ENCODE results near the gene MMP1. TPM values are rescaled to one million over a fixed set of nuclear protein-coding genes. Genes with fewer than 3 reads are reported as not detected.

The MMP1 gene
- total RNA-seq, 1 experiment from 2014 or later, result 0.15 TPM

DNA sequence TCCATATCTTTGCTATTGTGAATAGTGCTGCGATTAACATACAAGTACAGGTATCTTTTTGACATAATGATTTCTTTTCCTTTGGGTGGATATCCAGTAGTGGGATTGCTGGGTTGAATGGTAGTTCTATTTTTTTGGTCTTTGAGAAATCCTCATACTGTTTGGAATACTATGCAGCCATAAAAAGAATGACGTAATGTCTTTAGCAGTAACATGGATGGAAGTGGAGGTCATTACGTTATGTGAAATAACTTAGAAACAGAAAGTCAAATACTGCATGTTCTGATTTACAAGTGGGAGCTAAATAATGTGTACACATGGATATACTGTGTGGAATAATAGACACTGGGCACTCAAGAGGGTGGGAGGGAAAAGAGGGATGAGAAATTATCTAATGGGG, 13.6 kb downstream of the MMP1 start:
- no peak for ATAC-seq
- no peak for TF ChIP-seq SIN3A (IDR thresholded peaks at IDR 0.05; ENCODE audit: borderline replicate concordance, insufficient read depth, low read depth, low read length)
- no peak for TF ChIP-seq TCF7L2 (IDR thresholded peaks at IDR 0.05; ENCODE audit: low read depth, low read length)
- no peak for TF ChIP-seq REST (IDR thresholded peaks at IDR 0.05; ENCODE audit: insufficient read depth in 1 of 2, low read depth in 2 of 2, low read length in 1 of 2)
- no peak for TF ChIP-seq POLR2AphosphoS5 (IDR thresholded peaks at IDR 0.05; ENCODE audit: low read depth, low read length)
- TF ChIP-seq, protein P1, sequence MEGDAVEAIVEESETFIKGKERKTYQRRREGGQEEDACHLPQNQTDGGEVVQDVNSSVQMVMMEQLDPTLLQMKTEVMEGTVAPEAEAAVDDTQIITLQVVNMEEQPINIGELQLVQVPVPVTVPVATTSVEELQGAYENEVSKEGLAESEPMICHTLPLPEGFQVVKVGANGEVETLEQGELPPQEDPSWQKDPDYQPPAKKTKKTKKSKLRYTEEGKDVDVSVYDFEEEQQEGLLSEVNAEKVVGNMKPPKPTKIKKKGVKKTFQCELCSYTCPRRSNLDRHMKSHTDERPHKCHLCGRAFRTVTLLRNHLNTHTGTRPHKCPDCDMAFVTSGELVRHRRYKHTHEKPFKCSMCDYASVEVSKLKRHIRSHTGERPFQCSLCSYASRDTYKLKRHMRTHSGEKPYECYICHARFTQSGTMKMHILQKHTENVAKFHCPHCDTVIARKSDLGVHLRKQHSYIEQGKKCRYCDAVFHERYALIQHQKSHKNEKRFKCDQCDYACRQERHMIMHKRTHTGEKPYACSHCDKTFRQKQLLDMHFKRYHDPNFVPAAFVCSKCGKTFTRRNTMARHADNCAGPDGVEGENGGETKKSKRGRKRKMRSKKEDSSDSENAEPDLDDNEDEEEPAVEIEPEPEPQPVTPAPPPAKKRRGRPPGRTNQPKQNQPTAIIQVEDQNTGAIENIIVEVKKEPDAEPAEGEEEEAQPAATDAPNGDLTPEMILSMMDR (IDR thresholded peaks at IDR 0.05), result no peak
- intact Hi-C loops (cut with micrococcal nuclease; ENCODE audit: unreplicated experiment), result no loop called here
- Histone ChIP-seq H3K4me1 (ENCODE audit: control insufficient read depth, insufficient read depth, low read length) (peaks cover 7% of the 10 kb centered on the region), H3K27ac (ENCODE audit: low read length) (no peak overlapping the region), H3K36me3 (ENCODE audit: control insufficient read depth, insufficient read depth, low read length) (no peaks in the 10 kb centered on the region), H3K27me3 (ENCODE audit: control insufficient read depth, insufficient read depth, low read length) (no peaks in the 10 kb centered on the region; the same call in 1 of the 2 replicates), H3K4me3 (ENCODE audit: low read depth in 2 of 2, low read length in 2 of 2) (no peak overlapping the region), H3K9me3 (ENCODE audit: control insufficient read depth, insufficient read depth, low read depth, low read length) (no peaks in the 10 kb centered on the region)
- CTCF ChIA-PET, result no interaction called here
- DNase-seq (ENCODE audit: low read depth, low spot score), result no peak
- POLR2A ChIA-PET, result no interaction called here
- no TSS peak for BruUV-seq (replicated peaks)
- in situ Hi-C loops (cut with HindIII; ENCODE audit: low pct_unique_long_range_greater_than_20kb, low sequenced_read_pairs), result no loop called here

GRCh38 chr11:102783720-102784119, 14.2 kb downstream of the MMP1 start:
- Histone ChIP-seq H3K27me3 (ENCODE audit: control insufficient read depth, insufficient read depth, low read length) (no peaks in the 10 kb centered on the region; the same call in 1 of the 2 replicates), H3K4me1 (ENCODE audit: control insufficient read depth, insufficient read depth, low read length) (peaks cover 7% of the 10 kb centered on the region), H3K9me3 (ENCODE audit: control insufficient read depth, insufficient read depth, low read depth, low read length) (no peaks in the 10 kb centered on the region), H3K27ac (ENCODE audit: low read length) (no peak overlapping the region), H3K4me3 (ENCODE audit: low read depth in 2 of 2, low read length in 2 of 2) (no peak overlapping the region), H3K36me3 (ENCODE audit: control insufficient read depth, insufficient read depth, low read length) (no peaks in the 10 kb centered on the region)
- CTCF ChIA-PET, result interaction anchor here (0.6 kb wide), 1 partner anchor 110 kb away, joined by 9 read pairs; no protein-coding TSS in a partner anchor
- in situ Hi-C loops (cut with HindIII; ENCODE audit: low pct_unique_long_range_greater_than_20kb, low sequenced_read_pairs) (no loop called here), intact Hi-C loops (cut with micrococcal nuclease; ENCODE audit: unreplicated experiment) (no loop called here)
- TF ChIP-seq SIN3A (IDR thresholded peaks at IDR 0.05; ENCODE audit: borderline replicate concordance, insufficient read depth, low read depth, low read length) (no peak), POLR2AphosphoS5 (IDR thresholded peaks at IDR 0.05; ENCODE audit: low read depth, low read length) (no peak), TCF7L2 (IDR thresholded peaks at IDR 0.05; ENCODE audit: low read depth, low read length) (0 out of 2 replicates have a peak, but pooled peaks have one; percentile 17)
- POLR2A ChIA-PET, result no interaction called here
- DNase-seq (ENCODE audit: low read depth, low spot score), result no peak
- ATAC-seq, result peak; percentile 47
- BruUV-seq (replicated peaks), result no TSS peak

GRCh38 chr11:102783016-102783415, 14.9 kb downstream of the MMP1 start:
- Histone ChIP-seq H3K36me3 (ENCODE audit: control insufficient read depth, insufficient read depth, low read length) (no peaks in the 10 kb centered on the region), H3K4me1 (ENCODE audit: control insufficient read depth, insufficient read depth, low read length) (peaks cover 7% of the 10 kb centered on the region), H3K27ac (ENCODE audit: low read length) (no peak overlapping the region), H3K9me3 (ENCODE audit: control insufficient read depth, insufficient read depth, low read depth, low read length) (no peaks in the 10 kb centered on the region), H3K4me3 (ENCODE audit: low read depth in 2 of 2, low read length in 2 of 2) (no peak overlapping the region), H3K27me3 (ENCODE audit: control insufficient read depth, insufficient read depth, low read length) (no peaks in the 10 kb centered on the region; the same call in 1 of the 2 replicates)
- ChIA-PET POLR2A (no interaction called here), CTCF (no interaction called here)
- intact Hi-C loops (cut with micrococcal nuclease; ENCODE audit: unreplicated experiment), result no loop called here
- in situ Hi-C loops (cut with HindIII; ENCODE audit: low pct_unique_long_range_greater_than_20kb, low sequenced_read_pairs), result no loop called here
- ATAC-seq (no peak), DNase-seq (ENCODE audit: low read depth, low spot score) (no peak)
- BruUV-seq (replicated peaks), result no TSS peak
- TF ChIP-seq, protein P1 (IDR thresholded peaks at IDR 0.05), result no peak
- TF ChIP-seq REST (IDR thresholded peaks at IDR 0.05; ENCODE audit: insufficient read depth in 1 of 2, low read depth in 2 of 2, low read length in 1 of 2) (no peak), POLR2AphosphoS5 (IDR thresholded peaks at IDR 0.05; ENCODE audit: low read depth, low read length) (no peak), SIN3A (IDR thresholded peaks at IDR 0.05; ENCODE audit: borderline replicate concordance, insufficient read depth, low read depth, low read length) (no peak), TCF7L2 (IDR thresholded peaks at IDR 0.05; ENCODE audit: low read depth, low read length) (no peak)

All from Panc1 (cell line).